GM18499 (cell line): ENCODE measurements around the gene CNOT8.
"Not testable (repeated sequence)": the region's sequence is repeated elsewhere in the genome, so short reads cannot be mapped to it uniquely, and the experiment has no call there.

Source experiments
- ATAC-seq: cut with Tn5 transposase; IDR thresholded peaks from one replicate; pipeline ENCODE4 v1.9.1; 2021; ENCODE audit warnings: moderate number of reproducible peaks; ENCODE audit not compliant: insufficient read depth, unreplicated experiment

CNOT8 gene

DNA sequence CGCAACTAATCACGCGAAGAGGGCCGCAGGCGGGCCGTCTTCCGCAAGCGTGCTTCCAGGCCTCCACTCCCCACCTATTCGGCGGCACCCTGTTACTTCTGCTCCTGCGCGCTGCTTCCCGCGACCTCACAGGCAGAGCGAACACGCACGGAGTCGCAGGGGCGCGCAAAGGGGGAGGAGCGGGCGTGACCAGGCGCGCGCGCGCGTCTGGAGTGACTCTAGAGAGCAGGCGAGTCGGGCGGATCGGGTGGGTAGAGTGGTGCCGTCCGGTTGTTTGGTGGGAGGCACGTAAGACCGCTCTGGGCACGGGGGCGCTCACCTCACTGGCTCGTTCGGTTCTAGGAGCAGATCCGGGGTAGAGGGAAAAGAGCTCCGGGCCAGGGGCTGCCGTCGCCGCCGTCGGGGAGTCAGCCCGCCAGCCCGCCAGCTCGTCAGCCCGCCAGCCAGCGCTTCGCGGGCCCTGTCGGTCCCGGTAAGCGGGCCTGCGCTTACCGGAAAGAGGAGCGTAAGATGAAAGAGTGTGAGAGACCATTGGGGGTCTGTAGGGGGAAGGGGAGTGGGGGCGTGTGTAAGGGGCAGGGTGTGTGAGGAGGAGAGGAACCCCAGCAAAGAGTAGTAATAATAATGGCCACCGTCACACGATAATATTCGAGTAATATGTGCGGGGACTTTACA, at the start of gene CNOT8:
CNOT8 (plus strand) TSS at position 331 of the 675 bp plus-strand sequence. CDS start 4,652 bp downstream, outside the sequence.
- peak; percentile 49 for ATAC-seq

DNA sequence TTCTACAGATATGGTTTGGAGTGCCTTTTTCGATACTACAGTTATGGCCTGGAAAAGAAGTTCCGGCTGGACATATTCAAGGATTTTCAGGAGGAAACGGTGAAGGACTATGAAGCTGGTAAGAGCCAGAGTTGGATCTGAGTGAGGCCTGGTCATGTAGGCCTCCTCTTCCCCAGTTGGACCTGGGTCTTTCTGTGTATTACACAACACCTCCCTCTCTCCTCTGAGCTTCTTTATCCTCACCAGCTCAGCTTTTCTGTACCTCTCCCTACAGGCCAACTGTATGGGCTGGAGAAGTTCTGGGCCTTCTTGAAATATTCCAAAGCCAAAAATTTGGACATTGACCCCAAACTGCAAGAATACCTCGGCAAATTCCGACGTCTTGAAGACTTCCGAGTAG, 47.2 kb upstream of the CNOT8 start:
- ATAC-seq: no peak

DNA sequence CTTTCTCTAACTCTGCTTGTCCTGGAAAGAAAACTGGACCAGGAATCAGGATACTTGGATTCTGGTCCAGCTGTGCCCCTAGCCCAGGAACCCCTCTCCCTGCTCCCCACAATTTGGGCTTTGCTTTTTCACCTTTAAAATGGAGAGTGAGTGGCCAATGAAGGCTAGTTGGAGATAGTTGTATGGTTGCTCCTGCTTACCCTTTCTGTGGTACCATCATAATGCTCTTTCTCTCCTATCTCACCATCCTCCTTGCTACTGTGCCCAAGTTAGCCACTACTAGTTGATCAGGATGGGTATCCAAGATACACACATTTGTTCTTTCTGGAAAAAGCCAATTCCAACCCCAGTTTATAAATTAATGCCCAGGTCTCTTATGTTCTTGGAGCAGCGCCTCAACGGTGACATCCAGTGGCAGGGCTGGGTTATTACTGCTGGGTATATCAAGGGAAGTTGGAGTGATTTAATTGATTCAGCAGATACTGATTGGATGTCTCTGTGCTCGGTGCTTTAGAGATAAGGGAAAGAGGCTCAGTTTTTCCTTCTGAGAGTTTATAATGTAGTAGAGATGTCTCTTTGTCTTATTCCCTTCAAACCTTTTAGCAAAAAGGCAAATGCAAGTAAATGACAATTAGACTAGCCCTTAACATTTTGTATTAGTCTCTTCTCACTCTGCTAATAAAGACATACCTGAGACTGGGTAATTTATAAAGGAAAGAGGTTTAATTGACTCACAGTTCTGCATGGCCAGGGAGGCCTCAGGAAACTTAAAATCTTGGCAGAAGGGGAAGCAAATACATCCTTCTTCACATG, 46.6 kb upstream of the CNOT8 start:
- no peak for ATAC-seq

DNA sequence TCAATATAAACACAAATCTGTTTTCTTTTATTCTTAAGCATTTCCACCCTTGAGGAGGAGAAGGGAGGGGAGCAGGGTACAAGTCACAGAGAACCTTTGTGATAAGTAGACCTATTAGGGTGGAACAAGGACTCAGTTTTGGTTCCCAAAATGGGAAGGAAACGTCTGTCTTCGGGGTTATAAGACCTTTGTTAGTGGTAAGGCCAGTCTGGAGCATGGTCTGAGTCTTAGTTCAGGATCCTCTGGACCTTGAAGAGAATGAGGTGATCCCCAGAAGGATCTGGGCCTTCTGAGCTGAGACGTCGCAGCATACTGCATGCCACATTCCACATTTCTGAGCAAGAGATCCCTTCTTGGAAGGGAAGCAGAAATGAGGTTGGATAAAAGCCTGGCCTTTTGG, 45.3 kb upstream of the CNOT8 start:
- no peak for ATAC-seq

DNA sequence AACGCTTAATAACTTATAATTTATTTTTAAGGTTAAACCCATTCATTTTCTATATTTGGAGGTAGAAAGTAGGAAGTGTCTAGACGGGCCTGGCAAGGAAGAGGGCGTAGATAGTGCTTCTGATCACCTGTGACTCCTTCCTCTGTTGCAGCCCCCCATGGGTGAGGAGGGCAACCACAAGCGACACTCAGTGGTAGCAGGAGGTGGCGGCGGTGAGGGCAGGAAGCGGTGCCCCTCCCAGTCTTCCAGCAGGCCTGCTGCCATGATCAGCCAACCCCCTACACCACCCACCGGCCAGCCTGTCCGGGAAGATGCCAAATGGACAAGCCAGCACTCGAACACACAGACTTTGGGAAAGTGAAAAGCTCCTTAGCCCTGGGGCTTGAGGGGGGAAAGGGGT, 44.7 kb upstream of the CNOT8 start:
- ATAC-seq: no peak

DNA sequence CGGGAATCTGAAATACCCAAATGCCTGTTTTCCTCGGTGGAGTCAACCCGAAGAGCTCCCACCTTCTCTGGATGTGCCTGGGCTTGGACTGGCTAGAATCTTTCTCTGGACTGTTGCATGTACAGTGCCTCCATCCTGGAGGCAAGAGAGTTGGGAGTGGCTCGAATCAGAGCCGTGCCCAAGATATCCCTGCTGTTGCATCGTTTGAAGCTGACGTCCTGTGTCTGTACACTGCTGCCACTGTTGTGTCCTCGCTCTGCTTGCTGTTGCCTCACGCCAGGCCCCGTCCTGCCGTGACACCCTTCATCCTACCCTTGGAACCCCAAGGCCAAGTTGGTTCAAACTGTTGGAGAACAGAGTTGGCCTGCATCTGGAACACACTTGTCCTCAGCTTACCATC, 43.4 kb upstream of the CNOT8 start:
- no peak for ATAC-seq

DNA sequence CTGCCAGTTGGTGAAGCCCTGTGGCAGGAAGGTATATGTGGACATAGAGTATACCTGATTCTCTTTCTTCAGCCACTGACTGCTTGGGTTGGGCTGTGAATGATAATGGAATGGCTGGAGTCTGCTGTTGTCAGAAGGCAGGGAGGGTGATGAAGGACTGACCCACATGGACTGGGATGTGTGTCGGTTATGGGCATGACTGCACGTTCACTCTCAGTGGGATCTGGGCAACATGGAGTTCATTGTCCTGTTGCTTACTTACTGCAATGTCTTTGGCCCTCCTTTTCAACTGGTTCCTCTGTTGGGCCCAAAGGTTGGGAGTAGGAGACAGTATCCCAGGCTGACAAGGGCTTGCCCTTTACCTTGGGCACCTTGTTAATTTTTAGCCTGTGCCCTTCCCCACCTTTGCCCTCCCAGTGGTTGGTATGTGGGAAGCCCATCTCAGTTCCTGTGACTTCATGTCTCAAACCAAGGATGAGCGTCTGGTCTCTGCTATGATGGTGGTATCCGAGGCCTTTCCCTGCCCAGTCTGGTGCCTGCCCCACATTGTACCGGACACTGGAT, 42.7 kb upstream of the CNOT8 start:
- ATAC-seq: no peak

DNA sequence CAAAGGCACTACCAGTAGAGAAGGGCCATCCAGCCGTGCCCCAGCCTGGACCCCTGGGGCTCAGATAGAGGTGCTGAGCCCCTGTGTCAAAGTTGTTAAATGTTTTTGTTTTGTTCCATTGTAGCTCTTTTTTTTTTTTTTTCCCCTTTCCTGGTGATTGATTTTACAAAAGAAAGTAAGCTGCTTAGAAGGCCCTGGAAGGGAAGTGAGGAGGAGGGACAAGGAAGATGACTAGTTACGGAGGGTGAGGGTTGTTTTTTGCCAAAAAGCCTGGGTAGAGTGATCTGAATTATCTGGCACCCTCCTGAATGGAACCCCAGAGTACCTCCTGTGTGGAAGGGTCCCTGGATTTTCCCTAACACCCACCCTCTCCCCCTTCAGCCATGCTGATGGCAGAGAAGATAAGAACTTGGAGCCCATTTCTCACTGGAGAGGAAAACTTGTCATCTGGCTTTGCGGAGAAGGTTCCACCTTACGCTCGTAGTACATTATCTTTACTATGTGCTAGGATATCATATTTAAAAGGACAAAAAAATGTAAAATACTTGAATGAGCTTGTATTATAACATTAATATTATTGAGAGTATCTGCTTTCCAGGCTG, 41.4 kb upstream of the CNOT8 start:
- no peak for ATAC-seq

DNA sequence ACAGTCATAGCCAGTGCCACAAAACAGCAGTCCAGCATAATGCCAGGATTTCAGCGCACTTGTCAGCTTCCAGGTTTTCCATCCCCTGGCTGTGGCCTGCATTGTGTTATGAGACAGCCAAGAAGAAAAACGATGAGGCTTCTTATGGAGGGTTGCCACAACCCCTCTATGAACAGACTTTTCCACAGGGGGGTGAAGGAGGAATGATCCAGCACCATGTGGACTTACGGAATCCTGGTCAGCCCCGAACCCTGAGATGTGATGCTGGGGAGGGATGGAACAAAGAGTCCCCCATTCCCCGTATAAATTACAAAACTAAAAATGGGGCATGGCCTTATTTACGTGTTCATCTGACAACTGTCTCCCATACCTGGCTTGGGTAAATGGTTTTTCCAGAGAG, 40.6 kb upstream of the CNOT8 start:
- ATAC-seq: no peak

DNA sequence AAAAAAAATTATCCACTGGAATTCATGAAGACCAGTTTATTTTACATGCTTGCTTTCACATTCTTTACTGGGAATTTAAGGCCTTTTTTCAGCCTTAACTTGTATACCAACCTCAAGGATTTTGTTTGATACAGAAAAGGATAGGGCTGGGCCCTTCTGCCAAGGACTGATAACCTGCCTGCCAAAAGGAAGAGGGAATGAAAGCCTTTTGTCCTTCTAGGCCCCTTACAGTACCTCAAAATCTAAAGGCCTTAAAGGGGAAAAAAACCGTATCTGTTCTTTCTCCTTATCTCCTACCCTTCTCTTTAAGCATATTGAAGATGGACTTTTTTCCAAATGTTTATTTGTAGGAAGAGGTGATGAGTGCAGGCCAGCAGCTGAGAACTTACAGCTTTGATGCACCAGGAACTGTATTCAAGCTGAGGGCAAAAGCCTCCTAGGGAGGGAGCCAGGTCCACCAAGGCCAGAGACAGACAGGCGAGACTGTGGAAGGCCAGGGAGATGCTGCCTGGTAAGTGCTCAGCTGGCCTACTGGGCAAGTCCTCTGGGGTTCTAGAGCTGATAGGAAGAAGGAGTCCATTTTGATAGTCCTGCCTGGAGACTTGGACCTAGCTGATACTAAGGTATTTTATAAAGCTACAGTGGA, 39.8 kb upstream of the CNOT8 start:
- ATAC-seq: no peak

DNA sequence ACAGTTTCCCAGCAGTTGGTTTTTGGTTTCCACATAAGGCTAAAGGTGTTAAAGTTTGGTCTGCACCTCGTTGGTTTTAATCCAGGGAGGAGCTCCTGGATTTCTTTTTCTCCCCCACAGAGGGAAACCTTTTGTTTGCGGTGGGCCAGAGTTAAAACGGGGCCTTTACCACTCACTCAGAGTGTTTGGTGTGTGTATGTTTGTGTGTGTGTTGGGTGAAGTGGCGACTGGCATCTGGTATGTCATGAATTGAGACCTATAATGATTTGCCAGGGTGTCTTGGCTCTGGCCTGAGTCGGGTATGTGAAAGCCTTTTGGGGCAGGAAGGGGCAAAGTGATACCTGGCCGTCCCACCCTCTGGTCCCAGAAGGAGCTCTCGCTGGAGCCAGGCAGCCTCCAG, 38.9 kb upstream of the CNOT8 start:
- ATAC-seq: no peak

DNA sequence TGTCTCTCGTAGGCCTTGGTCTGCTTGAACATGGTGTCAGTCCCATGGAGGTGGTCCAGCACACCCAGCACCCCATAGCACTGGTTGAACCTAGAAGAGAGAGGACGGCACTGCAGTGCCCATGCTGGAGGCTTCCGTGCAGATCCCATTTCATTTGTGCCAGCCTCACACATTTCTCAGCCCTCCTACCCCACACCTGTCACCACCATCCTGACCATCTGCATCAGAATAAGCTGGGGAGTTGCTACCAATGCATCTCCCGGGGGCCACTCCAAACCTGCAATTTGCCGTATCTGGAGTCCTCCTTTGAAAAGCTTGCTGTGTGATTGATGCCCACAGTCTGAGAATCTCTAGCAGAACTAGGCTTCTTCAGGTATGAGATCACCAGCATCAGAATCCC, 38.0 kb upstream of the CNOT8 start:
- ATAC-seq: no peak

DNA sequence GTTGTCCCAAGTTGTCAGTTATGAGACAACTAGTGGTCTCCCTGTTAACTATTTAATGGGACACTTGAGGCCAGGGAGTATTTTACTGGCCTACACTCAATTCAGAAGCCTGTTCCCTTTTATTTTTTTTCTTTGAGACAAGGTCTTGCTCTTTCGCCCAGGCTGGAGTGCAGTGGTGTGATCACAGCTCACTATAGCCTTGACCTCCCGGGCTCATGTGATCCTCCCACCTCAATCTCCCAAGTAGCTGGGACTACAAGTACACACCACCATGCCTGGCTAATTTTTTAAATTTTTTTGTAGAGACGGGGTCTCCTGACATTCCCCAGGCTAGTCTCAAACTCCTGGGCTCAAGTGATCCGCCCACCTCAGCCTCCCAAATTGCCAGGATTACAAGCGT, 35.5 kb upstream of the CNOT8 start:
- not testable (repeated sequence) for ATAC-seq

DNA sequence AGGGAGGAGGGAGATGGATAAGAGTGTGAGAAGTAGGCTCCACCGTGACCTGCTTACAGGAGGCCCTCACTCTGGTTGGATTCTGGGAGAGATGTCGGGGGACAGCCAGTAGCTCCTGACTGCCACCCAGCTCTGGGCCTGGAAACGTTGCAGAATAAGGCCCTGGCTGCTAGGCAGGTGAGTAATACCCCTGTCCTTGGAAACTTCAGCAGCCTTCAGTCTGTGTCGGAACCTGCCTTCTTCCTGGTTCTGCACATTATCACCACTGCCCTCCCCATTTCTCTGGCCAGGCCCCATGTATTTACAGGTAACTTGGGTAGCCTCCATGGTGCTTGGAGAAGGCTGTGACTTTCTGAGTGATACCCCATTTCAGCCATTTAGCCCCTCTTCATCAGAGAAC, 34.8 kb upstream of the CNOT8 start:
- no peak for ATAC-seq

DNA sequence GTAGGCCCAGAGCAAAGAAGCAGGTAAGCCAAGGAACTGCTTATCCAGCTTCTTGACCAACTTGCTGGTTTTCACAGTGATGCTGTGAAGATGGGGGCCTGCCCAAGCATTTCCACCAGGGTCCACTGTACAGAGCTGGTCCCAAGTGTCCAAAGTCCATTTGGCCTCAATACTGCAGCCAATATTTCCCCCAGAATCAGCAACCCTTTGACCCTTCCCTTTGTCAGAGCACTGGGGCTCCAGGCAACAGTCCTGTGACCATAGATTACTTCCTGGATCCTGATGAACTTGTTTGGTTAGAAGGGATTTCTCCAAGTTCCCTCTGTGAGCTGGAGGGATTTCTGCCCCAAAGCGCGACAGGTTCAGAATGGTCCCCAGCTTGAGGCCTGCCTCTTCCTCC, 34.4 kb upstream of the CNOT8 start:
- ATAC-seq: no peak

DNA sequence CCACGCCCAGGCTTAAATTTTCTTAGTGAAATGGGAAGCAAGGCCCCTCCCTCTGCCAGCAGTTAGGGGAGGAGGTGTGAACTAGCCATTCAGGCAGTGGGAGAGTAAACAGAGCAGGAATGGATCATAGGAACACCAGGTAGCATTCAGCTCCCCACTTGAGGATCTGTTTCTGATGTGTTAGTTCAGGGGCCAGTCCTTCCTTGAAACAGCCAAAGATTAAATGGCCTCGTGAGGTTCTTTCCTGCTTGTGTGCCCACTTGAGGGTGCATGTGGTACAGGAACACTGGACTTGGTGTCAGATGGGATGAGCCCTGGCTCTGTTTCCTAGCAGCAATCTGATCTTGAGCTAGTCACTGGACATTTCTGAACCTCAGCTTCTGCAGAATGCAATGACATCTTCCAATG, 29.2 kb upstream of the CNOT8 start:
- no peak for ATAC-seq

DNA sequence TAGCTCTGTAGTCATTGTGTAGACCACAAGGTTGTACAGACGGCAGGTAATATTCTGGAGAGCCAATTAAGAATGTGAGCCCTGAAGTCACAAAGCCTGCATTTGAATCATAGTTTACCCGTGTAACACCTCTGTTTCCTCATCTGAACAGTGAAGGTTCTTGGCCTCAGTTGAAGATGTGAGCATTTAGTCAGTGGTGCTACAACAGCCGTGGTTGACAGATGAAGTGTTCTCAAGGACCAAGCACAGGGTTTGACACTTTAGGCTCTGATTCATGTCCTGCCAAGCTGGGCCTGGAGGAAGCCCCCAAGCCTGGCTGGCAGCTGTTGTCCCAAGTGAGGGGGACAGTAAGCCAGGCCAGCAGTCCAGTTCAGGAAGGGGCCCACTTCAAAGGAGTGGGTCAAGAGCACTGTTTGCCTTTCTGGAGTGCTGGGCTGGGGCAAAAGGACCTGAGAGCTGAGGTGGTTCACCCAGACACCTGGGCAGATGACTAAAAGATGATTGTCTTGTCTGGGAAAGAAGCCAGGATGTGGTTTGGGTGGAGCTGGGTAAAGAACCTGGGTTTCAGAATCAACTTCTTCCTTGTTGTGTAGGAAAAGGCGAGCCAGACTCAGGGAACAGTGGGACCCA, 28.7 kb upstream of the CNOT8 start:
- no peak for ATAC-seq

DNA sequence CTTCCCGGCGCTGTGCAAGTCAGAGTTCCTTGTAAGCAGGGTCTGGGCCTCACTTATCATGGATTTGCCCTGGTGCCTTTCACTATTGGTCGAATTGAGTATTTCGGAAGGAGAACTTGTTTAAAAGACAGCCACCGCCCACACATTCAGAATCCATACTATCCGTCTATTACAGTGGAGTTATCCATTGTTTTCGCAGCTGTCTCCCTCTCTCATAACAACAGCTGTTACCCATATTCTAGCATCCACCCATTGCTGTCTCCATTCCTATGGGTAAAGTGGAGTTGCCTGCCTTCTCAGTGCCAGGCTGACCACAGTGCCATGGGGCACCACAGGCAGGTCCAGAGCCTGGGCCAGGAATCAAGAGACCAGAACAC, 28.2 kb upstream of the CNOT8 start:
- ATAC-seq: no peak

DNA sequence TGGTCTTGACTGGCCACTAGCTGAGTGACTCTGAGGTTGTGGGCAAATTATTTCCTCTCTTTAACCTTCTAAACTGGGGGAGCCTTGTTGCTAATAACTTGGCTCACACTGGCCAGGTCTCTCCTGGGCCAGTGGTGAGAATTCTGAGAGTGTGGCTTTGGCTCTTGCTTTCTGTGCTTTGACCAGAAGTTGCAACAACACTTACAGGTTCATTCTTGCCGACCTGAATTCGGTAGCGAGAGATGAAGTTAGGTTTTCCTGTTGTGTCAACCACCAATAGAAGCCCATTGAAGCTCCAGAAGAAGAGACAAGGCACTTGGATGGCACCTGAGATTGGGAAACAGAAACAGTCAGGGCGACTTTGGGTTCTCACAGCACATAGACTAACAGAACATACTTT, 27.8 kb upstream of the CNOT8 start:
- no peak for ATAC-seq

DNA sequence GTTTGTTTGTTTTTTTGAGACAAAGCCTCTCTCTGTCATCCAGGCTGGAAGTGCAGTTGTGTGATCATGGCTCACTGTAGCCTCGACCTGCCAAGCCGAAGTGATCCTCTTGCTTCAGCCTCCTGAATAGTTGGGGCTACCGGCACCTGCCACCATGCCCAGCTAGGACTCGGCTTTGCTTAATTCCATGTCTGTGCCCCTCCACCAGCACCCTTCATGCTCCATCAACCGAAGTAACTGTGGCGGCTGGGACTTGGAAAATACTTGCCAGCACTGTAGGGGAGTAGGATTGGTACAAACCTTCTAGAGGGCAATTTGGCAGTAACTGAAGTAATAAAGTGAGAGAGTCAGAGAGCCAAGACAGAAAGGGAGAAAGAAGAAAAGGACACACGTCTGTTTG, 27.0 kb upstream of the CNOT8 start:
- no peak for ATAC-seq
